Endothelial cell of umbilical vein (primary cell): ENCODE data around the gene CDYL. TPM values are rescaled to one million over a fixed set of nuclear protein-coding genes. Genes with fewer than 3 reads are reported as not detected.

Experiments used
- polyA plus RNA-seq, 4 experiments: library from polyadenylated mRNA; depleted of rRNA in 3 of 4; stranded (reverse) in 3 of 4; unstranded in 1 of 4; fragments of >200 nt; gene quantifications; 2 replicates each; pipeline versions ENCODE4 v1.2.1 to v1.2.3, GENCODE V29; 2011 to 2012; ENCODE audit warnings: missing spikeins in 1 of 4
- total RNA-seq: library from RNA; stranded (reverse); gene quantifications from 2 replicates; pipeline ENCODE4 v1.2.3, GENCODE V29; 2021

Gene CDYL
- total and polyA plus RNA-seq, 2 donors (not counting 3 experiments of a cell fraction or from before 2014, with no cell fraction given): 10.2 to 35.6 TPM

Other genes starting within 250 kb of the CDYL start
- 12.6 and 15.3 TPM in 2 replicates for gene RPP40, start 227.6 kb downstream of the CDYL start, total RNA-seq
- gene RPP40, start 227.6 kb downstream of the CDYL start, polyA plus RNA-seq: 6.4 and 10.2 TPM in 2 replicates